Lower leg skin (tissue), 3 donors: ENCODE results near the gene ZNF777.

Experiments used
- CTCF ChIP-seq, 3 donors: fragments of 450-650 bp; IDR thresholded peaks; one replicate each; pipeline ENCODE4 v1.5.1; 2016; ENCODE audit warnings: antibody characterized with exemption in 3 of 3, mild to moderate bottlenecking in 3 of 3, moderate library complexity in 2 of 3
- POLR2A ChIP-seq, 2 donors: fragments of 450-650 bp; IDR thresholded peaks; one replicate each; pipeline ENCODE4 v1.6.1; 2016 to 2017; ENCODE audit warnings: antibody characterized with exemption in 2 of 2, mild to moderate bottlenecking in 1 of 2, moderate library complexity in 1 of 2

- TF ChIP-seq CTCF (IDR thresholded peaks at IDR 0.05), result no peak
- TF ChIP-seq POLR2A (IDR thresholded peaks at IDR 0.05), result no peak
Observed at GRCh38 chr7:149479568-149479967, 18.7 kb upstream of the ZNF777 start.
